DOHH2 (cell line): ENCODE results near the gene KIF16B.

Experiments used
- H3F3A ChIP-seq: fragments of 200-600 bp; sonication (generic), shearing (Covaris generic); 2 replicates; pipeline ENCODE4 v1.6.0; 2016; ENCODE audit warnings: antibody characterized with exemption, mild to moderate bottlenecking; ENCODE audit not compliant: control insufficient read depth, insufficient read depth
- H3K27ac ChIP-seq: fragments of 200-600 bp; sonication (generic); 2 replicates; pipeline ENCODE4 v1.5.1; 2014; ENCODE audit warnings: low read depth, mild to moderate bottlenecking, low read length, moderate library complexity
- H3K27me3 ChIP-seq: fragments of 200-600 bp; sonication (generic); 2 replicates; pipeline ENCODE4 v1.6.1; 2014; ENCODE audit warnings: mild to moderate bottlenecking, low read length, mixed read lengths; ENCODE audit not compliant: control insufficient read depth
- H3K36me3 ChIP-seq: fragments of 200-600 bp; sonication (generic); 2 replicates; pipeline ENCODE4 v1.6.1; 2014; ENCODE audit warnings: mild to moderate bottlenecking, low read length, moderate library complexity, mixed read lengths; ENCODE audit not compliant: control insufficient read depth
- H3K4me1 ChIP-seq: fragments of 200-600 bp; sonication (generic); 2 replicates; pipeline ENCODE4 v1.6.1; 2014; ENCODE audit warnings: mild to moderate bottlenecking, low read length, mixed read lengths; ENCODE audit not compliant: control insufficient read depth
- H3K4me2 ChIP-seq: fragments of 200-600 bp; sonication (generic); 2 replicates; pipeline ENCODE4 v1.6.0; 2014; ENCODE audit warnings: mild to moderate bottlenecking, low read length, moderate library complexity
- H3K4me3 ChIP-seq: fragments of 200-600 bp; sonication (generic); 2 replicates; pipeline ENCODE4 v1.5.1; 2014; ENCODE audit warnings: mild to moderate bottlenecking, low read length, mixed read lengths
- H3K79me2 ChIP-seq: fragments of 200-600 bp; sonication (generic); 2 replicates; pipeline ENCODE4 v1.6.1; 2014; ENCODE audit warnings: mild to moderate bottlenecking, low read length, mixed read lengths; ENCODE audit not compliant: control insufficient read depth
- H3K9me2 ChIP-seq: fragments of 200-600 bp; sonication (generic); replicated peaks from 2 replicates; pipeline ENCODE4 v1.6.1; 2014; ENCODE audit warnings: mild to moderate bottlenecking, low read length, mixed read lengths; ENCODE audit not compliant: control insufficient read depth
- H3K9me3 ChIP-seq: fragments of 200-600 bp; sonication (generic); 2 replicates; pipeline ENCODE4 v1.6.1; 2014; ENCODE audit warnings: antibody characterized with exemption, low read length, mixed read lengths; ENCODE audit not compliant: control insufficient read depth, insufficient read depth
- H4K20me1 ChIP-seq: fragments of 200-600 bp; sonication (generic); 2 replicates; pipeline ENCODE4 v1.6.0; 2014; ENCODE audit warnings: low read depth, mild to moderate bottlenecking, antibody characterized with exemption, low read length, moderate library complexity; ENCODE audit not compliant: control insufficient read depth, insufficient read depth
- CTCF ChIP-seq: fragments of 200-600 bp; sonication (generic); IDR thresholded peaks from one replicate; pipeline ENCODE4 v1.5.1; 2014; ENCODE audit warnings: antibody characterized with exemption, mild to moderate bottlenecking, low read depth, low read length; ENCODE audit not compliant: poor library complexity, severe bottlenecking
- EZH2phosphoT487 ChIP-seq: fragments of 200-600 bp; sonication (generic); IDR thresholded peaks from 2 replicates; pipeline ENCODE4 v1.6.1; 2017; ENCODE audit warnings: borderline replicate concordance, mild to moderate bottlenecking, antibody characterized with exemption, low read length, moderate library complexity, mixed read lengths

Gene KIF16B

GRCh38 chr20:16493486-16493885, 79.8 kb downstream of the KIF16B start:
- Histone ChIP-seq H3K9me2 (no peaks in the 10 kb centered on the region), H3K79me2 (no peaks in the 10 kb centered on the region), H3K9me3 (no peaks in the 10 kb centered on the region), H3K27ac (no peak overlapping the region), H3K27me3 (no peaks in the 10 kb centered on the region), H3K36me3 (no peaks in the 10 kb centered on the region), H3F3A (no peaks in the 10 kb centered on the region), H3K4me2 (no peak overlapping the region), H3K4me1 (no peaks in the 10 kb centered on the region), H4K20me1 (no peaks in the 10 kb centered on the region), H3K4me3 (no peak overlapping the region)
- no peak for TF ChIP-seq EZH2phosphoT487
- no peak for TF ChIP-seq CTCF

- Histone ChIP-seq H3K36me3 (no peaks in the 10 kb centered on the region), H3K9me3 (no peaks in the 10 kb centered on the region), H3K9me2 (no peaks in the 10 kb centered on the region), H4K20me1 (no peaks in the 10 kb centered on the region), H3F3A (no peaks in the 10 kb centered on the region), H3K4me3 (no peak overlapping the region), H3K4me1 (no peaks in the 10 kb centered on the region), H3K27me3 (no peaks in the 10 kb centered on the region), H3K27ac (no peak overlapping the region), H3K4me2 (no peak overlapping the region), H3K79me2 (no peaks in the 10 kb centered on the region)
- TF ChIP-seq CTCF (no peak), EZH2phosphoT487 (no peak)
These were observed 81.8 kb downstream of the KIF16B start for GRCh38 chr20:16491294-16491905.

GRCh38 chr20:16490696-16491095, 82.6 kb downstream of the KIF16B start:
- H3K27me3 ChIP-seq = no peaks in the 10 kb centered on the region
- no peaks in the 10 kb centered on the region for H4K20me1 ChIP-seq
- no peaks in the 10 kb centered on the region for H3K36me3 ChIP-seq
- H3K27ac ChIP-seq = no peak overlapping the region
- no peaks in the 10 kb centered on the region for H3K4me1 ChIP-seq
- H3K9me3 ChIP-seq = no peaks in the 10 kb centered on the region
- no peak overlapping the region for H3K4me2 ChIP-seq
- H3K4me3 ChIP-seq = no peak overlapping the region
- H3K79me2 ChIP-seq = no peaks in the 10 kb centered on the region
- H3F3A ChIP-seq = no peaks in the 10 kb centered on the region
- TF ChIP-seq CTCF (no peak), EZH2phosphoT487 (no peak)
- H3K9me2 ChIP-seq = no peaks in the 10 kb centered on the region
